K562 (cell line): Measurements from ENCODE around the gene TPX2. TPM values are rescaled to one million over a fixed set of nuclear protein-coding genes. Genes with fewer than 3 reads are reported as not detected.

Experiments used
- ATAC-seq: fragments of 200-7000 bp; cut with Tn5 transposase; 3 replicates; pipeline ENCODE4 v1.9.1; 2020; ENCODE audit warnings: moderate library complexity
- BruUV-seq: library from RNA; stranded (reverse); fragments of 400-500 nt; replicated peaks from 2 replicates; lab custom pipeline; 2021; lab: Mats Ljungman, UMichigan
- CTCF ChIA-PET: fragments of 300-600 bp; formaldehyde crosslinking; extraction: SDS; loops from one replicate; lab custom pipeline; 2021; ENCODE audit warnings: low intra/inter-chr PET ratio; lab: Yijun Ruan, JAX
- POLR2A ChIA-PET: fragments of 300-600, 350-650 bp; sonication (Branson Sonifier 250); formaldehyde crosslinking; extraction: SDS; loops from one replicate; lab custom pipeline; 2021; ENCODE audit warnings: antibody characterized with exemption, inconsistent platforms; lab: Yijun Ruan, JAX
- DNase-seq, 4 experiments: peaks; one replicate each; pipeline versions ENCODE4 v3.0.0 to v3.0.0-alpha.2; 2011 to 2018; ENCODE audit warnings: low spot score in 3 of 4, mixed read lengths in 3 of 4; ENCODE audit errors: extremely low read depth in 1 of 4
- FAIRE-seq: peaks from 2 replicates; lab custom pipeline; 2011; peaks lifted over from hg19 to GRCh38; lab: Jason Lieb, UNC
- H2AFZ ChIP-seq: 2 replicates; pipeline ENCODE4 v1.6.0; 2011; ENCODE audit warnings: low read depth, low read length, control low read depth, inconsistent platforms
- H3K27ac ChIP-seq: fragments of 200-600 bp; 3 replicates; pipeline ENCODE4 v1.8.0; 2011; ENCODE audit warnings: low read depth, mild to moderate bottlenecking, control low read depth, inconsistent platforms, low read length, moderate library complexity, mixed read lengths; ENCODE audit errors: extremely low read depth
- H3K27me3 ChIP-seq, 2 experiments: fragments of 300-600 bp in 1 of 2; 2 replicates in 1 of 2; 3 replicates in 1 of 2; pipeline versions ENCODE4 v1.6.0 to v1.8.0; 2011; ENCODE audit warnings: inconsistent platforms in 2 of 2, low read length in 2 of 2, mild to moderate bottlenecking in 1 of 2, mixed read lengths in 1 of 2, moderate library complexity in 1 of 2; ENCODE audit not compliant: control insufficient read depth in 2 of 2, insufficient read depth in 2 of 2
- H3K36me3 ChIP-seq: fragments of 300-600 bp; 3 replicates; pipeline ENCODE4 v1.8.0; 2011; ENCODE audit warnings: mild to moderate bottlenecking, low read length, inconsistent platforms; ENCODE audit not compliant: control insufficient read depth, insufficient read depth
- H3K4me1 ChIP-seq, 2 experiments: fragments of 200-600 bp in 1 of 2; replicated peaks in 1 of 2; 2 replicates in 1 of 2; 3 replicates in 1 of 2; pipeline versions ENCODE4 v1.5.1 to v1.8.0; 2011; ENCODE audit warnings: inconsistent platforms in 2 of 2, low read length in 2 of 2, mild to moderate bottlenecking in 1 of 2, mixed read lengths in 1 of 2, moderate library complexity in 1 of 2; ENCODE audit not compliant: control insufficient read depth in 2 of 2, insufficient read depth in 2 of 2
- H3K4me2 ChIP-seq: 2 replicates; pipeline ENCODE4 v1.6.1; 2011; ENCODE audit warnings: low read length, control low read depth, inconsistent platforms, mixed read lengths; ENCODE audit not compliant: insufficient read depth
- H3K4me3 ChIP-seq: fragments of 200-600 bp; sonication (generic), shearing (Covaris generic); 2 replicates; pipeline ENCODE4 v1.5.1; 2016; ENCODE audit warnings: control low read depth, inconsistent platforms
- H3K79me2 ChIP-seq: fragments of 200-600 bp; 3 replicates; pipeline ENCODE4 v1.8.0; 2011; ENCODE audit warnings: low read length, inconsistent platforms; ENCODE audit not compliant: control insufficient read depth, insufficient read depth
- H3K9ac ChIP-seq, 2 experiments: 2 replicates each; pipeline versions ENCODE4 v1.6.0 to v1.6.1; 2011; ENCODE audit warnings: low read depth in 2 of 2, low read length in 2 of 2, control low read depth in 1 of 2, inconsistent platforms in 1 of 2, mild to moderate bottlenecking in 1 of 2, mixed read lengths in 1 of 2; ENCODE audit not compliant: insufficient read depth in 1 of 2
- H3K9me1 ChIP-seq: one replicate; pipeline ENCODE4 v1.6.0; 2011; ENCODE audit warnings: inconsistent platforms, mild to moderate bottlenecking, low read length, moderate library complexity; ENCODE audit not compliant: control insufficient read depth, insufficient read depth
- H3K9me3 ChIP-seq: replicated peaks from 2 replicates; pipeline ENCODE4 v1.5.1; 2011; ENCODE audit warnings: low read depth, low read length, inconsistent platforms; ENCODE audit not compliant: control insufficient read depth, insufficient read depth
- H4K20me1 ChIP-seq: replicated peaks from 2 replicates; pipeline ENCODE4 v1.6.1; 2011; ENCODE audit warnings: low read length, inconsistent platforms, mixed read lengths; ENCODE audit not compliant: control insufficient read depth, insufficient read depth
- CHD2 ChIP-seq: IDR thresholded peaks from 2 replicates; pipeline ENCODE4 v1.6.1; 2011; ENCODE audit warnings: low read depth, low read length
- GTF2F1 ChIP-seq: IDR thresholded peaks from 2 replicates; pipeline ENCODE4 v1.6.1; 2011; ENCODE audit warnings: low read depth, low read length, improper control_type of control experiment
- KDM1A ChIP-seq, 2 experiments: fragments of 450-650 bp; IDR thresholded peaks; 2 replicates each; pipeline ENCODE4 v1.6.1; 2016; ENCODE audit warnings: mild to moderate bottlenecking in 2 of 2
- NR2C1 ChIP-seq, 2 experiments: fragments of 450-650 bp; IDR thresholded peaks; 2 replicates each; pipeline ENCODE4 v1.6.1; 2017; ENCODE audit warnings: mild to moderate bottlenecking in 2 of 2, antibody characterized with exemption in 1 of 2, inconsistent platforms in 1 of 2, missing compliant biosample characterization in 1 of 2, missing genetic modification characterization in 1 of 2
- NR4A1 ChIP-seq, 2 experiments: fragments of 250-450 bp in 1 of 2; fragments of 450-650 bp in 1 of 2; sonication (Bioruptor Pico) in 1 of 2; IDR thresholded peaks; 2 replicates each; pipeline versions ENCODE4 v1.4.0 to v1.6.1; 2016 to 2020; ENCODE audit warnings: mild to moderate bottlenecking in 2 of 2, missing compliant biosample characterization in 1 of 2, missing genetic modification characterization in 1 of 2, moderate library complexity in 1 of 2
- SAP30 ChIP-seq: fragments of 200-600 bp; sonication (generic); IDR thresholded peaks from 2 replicates; pipeline ENCODE4 v1.6.1; 2012; ENCODE audit warnings: borderline replicate concordance, low read depth, mild to moderate bottlenecking, moderate library complexity, low read length, control low read depth, inconsistent platforms; ENCODE audit not compliant: insufficient read depth, poor library complexity, severe bottlenecking
- SIN3A ChIP-seq, 2 experiments: fragments of 150-350 bp in 1 of 2; IDR thresholded peaks; 2 replicates each; pipeline ENCODE4 v1.6.1; 2011 to 2016; ENCODE audit warnings: borderline replicate concordance in 2 of 2, low read depth in 2 of 2, low read length in 2 of 2, mild to moderate bottlenecking in 2 of 2, moderate library complexity in 2 of 2; ENCODE audit not compliant: control insufficient read depth in 1 of 2
- TEAD1 ChIP-seq, 2 experiments: fragments of 450-650 bp in 1 of 2; sonication (generic) in 1 of 2; formaldehyde crosslinking; IDR thresholded peaks; 2 replicates each; pipeline versions ENCODE4 v1.4.0 to v1.8.0; 2020 to 2022; ENCODE audit warnings: mild to moderate bottlenecking in 2 of 2, missing genetic modification reagents in 1 of 2
- TEAD2 ChIP-seq: fragments of 450-650 bp; IDR thresholded peaks from 2 replicates; pipeline ENCODE4 v1.6.1; 2016; ENCODE audit warnings: missing genetic modification characterization, control low read depth, missing compliant biosample characterization
- THRAP3 ChIP-seq: fragments of 450-650 bp; IDR thresholded peaks from 2 replicates; pipeline ENCODE4 v1.6.1; 2016; ENCODE audit warnings: mild to moderate bottlenecking, inconsistent platforms, borderline replicate concordance
- ZNF76 ChIP-seq: fragments of 250-450 bp; sonication (Bioruptor Pico); IDR thresholded peaks from 2 replicates; pipeline ENCODE4 v1.4.0; 2020; ENCODE audit warnings: mild to moderate bottlenecking, moderate library complexity, borderline replicate concordance
- WGBS: fragments of 100-300 bp; shearing (Covaris generic); methylation state at CpG from one replicate; pipeline ENCODE4 v1.1.6; 2016; ENCODE audit warnings: low coverage, mixed read lengths; ENCODE audit not compliant: insufficient coverage; ENCODE audit errors: missing lambda C conversion rate; 5-methylcytosine and 5-hydroxymethylcytosine counted together
- in situ Hi-C: fragments of 300-500 bp; cut with MboI; formaldehyde crosslinking; loops from 4 replicates; pipeline ENCODE4 v1.15.0; 2018; ENCODE audit warnings: inconsistent platforms, mixed read lengths
- intact Hi-C: fragments of 100-400 bp; cut with micrococcal nuclease; formaldehyde crosslinking; loops from 2 replicates; pipeline ENCODE4 v1.14.2; 2022
- polyA plus RNA-seq, 8 experiments: library from polyadenylated mRNA; depleted of rRNA in 4 of 8; stranded (reverse) in 5 of 8; unstranded in 3 of 8; fragments of >200 nt; fragmentation: Nextera tagmentation in 2 of 8; fragmentation: Illumina TruSeq in 1 of 8; extraction: Ambion mirVana in 2 of 8; extraction: Trizol in 1 of 8; gene quantifications; 2 replicates each; pipeline versions ENCODE4 v1.2.1 to v1.2.3, GENCODE V29; 2011 to 2014; ENCODE audit warnings: inconsistent platforms in 1 of 8, missing spikeins in 1 of 8
- total RNA-seq, 7 experiments: library from RNA; depleted of rRNA in 6 of 7; stranded (reverse); fragments of >200 nt in 6 of 7; fragmentation: Illumina TruSeq in 2 of 7; extraction: Trizol in 2 of 7; gene quantifications; 2 replicates each; pipeline versions ENCODE4 v1.2.1 to v1.2.3, GENCODE V29; 2011 to 2021; ENCODE audit warnings: low replicate concordance in 1 of 7
- TF ChIP-seq, protein P1 (sequence below): fragments of 450-650 bp; formaldehyde crosslinking; IDR thresholded peaks from 2 replicates; pipeline ENCODE4 v1.4.0; 2020; ENCODE audit warnings: mild to moderate bottlenecking, moderate library complexity
- TF ChIP-seq, protein P2 (sequence below): fragments of 450-650 bp; IDR thresholded peaks from 2 replicates; pipeline ENCODE4 v1.6.1; 2017; ENCODE audit warnings: antibody characterized with exemption, mild to moderate bottlenecking

TPX2 gene
- total and polyA plus RNA-seq, 9 of the 15 experiments (the other 6 are each of a cell fraction or from before 2014, with no cell fraction given), result 48.0 to 241 (median 133) TPM

DNA sequence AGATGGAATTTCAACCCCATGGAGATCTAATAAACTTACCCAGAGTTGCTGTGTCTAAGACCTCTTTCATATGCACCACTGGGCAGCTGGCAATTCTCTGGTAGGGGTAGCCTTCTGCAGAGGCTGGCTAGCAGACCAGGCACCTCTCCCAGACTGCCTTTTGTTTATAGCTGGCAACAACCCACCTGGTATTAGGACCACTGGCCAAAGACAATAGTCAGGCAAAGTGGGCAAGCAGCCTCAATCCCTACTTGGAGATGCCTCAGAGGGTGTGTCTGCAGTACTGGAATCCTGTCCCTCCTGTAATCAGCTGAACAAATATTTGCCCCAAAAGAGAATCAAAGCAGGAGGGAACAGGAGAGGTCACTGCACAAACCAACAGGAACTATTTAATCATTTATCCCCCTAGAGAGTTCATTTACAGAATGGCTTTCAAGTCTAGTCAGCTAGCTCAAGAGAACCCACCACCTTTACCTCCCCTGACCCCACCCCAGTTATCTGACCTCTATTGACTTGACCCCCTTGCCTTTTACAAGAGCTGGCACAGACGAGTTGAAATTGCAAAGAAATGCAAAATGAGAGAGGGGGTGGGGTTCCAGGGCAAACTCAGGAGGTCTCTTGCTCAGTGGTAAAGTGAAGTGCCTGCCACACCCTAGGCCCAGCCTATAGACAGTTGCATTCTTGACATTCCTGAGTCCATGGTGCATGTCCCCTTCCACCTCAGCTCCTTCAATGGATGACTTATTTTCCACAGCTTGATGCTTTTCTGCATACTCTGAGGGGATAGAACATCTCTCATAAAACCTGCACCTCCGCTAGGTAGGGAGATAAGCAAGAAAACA is 19.2 kb upstream of the TPX2 start:
- FAIRE-seq (no peak), ATAC-seq (no peak), DNase-seq (peak in 2 of 4 experiments; percentile 15 to 38)
- CTCF ChIA-PET, result no interaction called here
- BruUV-seq, result no TSS peak
- Histone ChIP-seq H4K20me1 (peaks cover 10% of the 10 kb centered on the region), H3K4me1 (peaks cover 28 to 29% of the 10 kb centered on the region in 2 experiments; a peak in 4 of 5 replicates), H3K27ac (peak overlapping the region; percentile 92; the same call in 2 of the 3 replicates), H3K4me3 (peak overlapping the region; percentile 88), H3K27me3 (no peaks in the 10 kb centered on the region), H2AFZ (no peak overlapping the region), H3K79me2 (peaks cover 85% of the 10 kb centered on the region), H3K36me3 (peaks cover 67% of the 10 kb centered on the region), H3K9me1 (no peaks in the 10 kb centered on the region), H3K4me2 (peak overlapping the region; percentile 95), H3K9me3 (no peaks in the 10 kb centered on the region), H3K9ac (peak overlapping the region; percentile 92 to 94; a peak in 3 of 4 replicates)
- POLR2A ChIA-PET, result interaction anchor here (0.6 to 2.8 kb wide), 10 partner anchors 9 to 145 kb away, joined by 3 to 21 read pairs (median 4); no protein-coding TSS in a partner anchor
- WGBS, result 3% methylated on average over 2 of the region's 2 CpGs
- intact Hi-C loops, result loop anchor here (2.0 kb wide), 1 partner anchor 13 kb away; no protein-coding TSS in a partner anchor
- in situ Hi-C loops, result loop anchor here (10.0 kb wide), 1 partner anchor 55 kb away; no protein-coding TSS in a partner anchor
- TF ChIP-seq KDM1A (IDR thresholded peaks at IDR 0.05), result peak in 1 of 2 experiments; percentile 25; a peak in 1 of 4 replicates
- TF ChIP-seq NR2C1 (IDR thresholded peaks at IDR 0.05), result no peak
- TF ChIP-seq NR2C1 (tag; IDR thresholded peaks at IDR 0.05), result no peak
- 0 out of 2 replicates have a peak, but pooled peaks have one; percentile 39 for TF ChIP-seq THRAP3
- TF ChIP-seq, protein P1, sequence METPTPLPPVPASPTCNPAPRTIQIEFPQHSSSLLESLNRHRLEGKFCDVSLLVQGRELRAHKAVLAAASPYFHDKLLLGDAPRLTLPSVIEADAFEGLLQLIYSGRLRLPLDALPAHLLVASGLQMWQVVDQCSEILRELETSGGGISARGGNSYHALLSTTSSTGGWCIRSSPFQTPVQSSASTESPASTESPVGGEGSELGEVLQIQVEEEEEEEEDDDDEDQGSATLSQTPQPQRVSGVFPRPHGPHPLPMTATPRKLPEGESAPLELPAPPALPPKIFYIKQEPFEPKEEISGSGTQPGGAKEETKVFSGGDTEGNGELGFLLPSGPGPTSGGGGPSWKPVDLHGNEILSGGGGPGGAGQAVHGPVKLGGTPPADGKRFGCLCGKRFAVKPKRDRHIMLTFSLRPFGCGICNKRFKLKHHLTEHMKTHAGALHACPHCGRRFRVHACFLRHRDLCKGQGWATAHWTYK (CRISPR knock-in tag), result 0 out of 2 replicates have a peak, but pooled peaks have one; percentile 24
- no peak for TF ChIP-seq CHD2
- TF ChIP-seq NR4A1 (CRISPR knock-in tag; IDR thresholded peaks at IDR 0.05), result no peak
- peak; percentile 67; the same call in 1 of the 2 replicates for TF ChIP-seq NR4A1 (tag; IDR thresholded peaks at IDR 0.05)
- TF ChIP-seq, protein P2, sequence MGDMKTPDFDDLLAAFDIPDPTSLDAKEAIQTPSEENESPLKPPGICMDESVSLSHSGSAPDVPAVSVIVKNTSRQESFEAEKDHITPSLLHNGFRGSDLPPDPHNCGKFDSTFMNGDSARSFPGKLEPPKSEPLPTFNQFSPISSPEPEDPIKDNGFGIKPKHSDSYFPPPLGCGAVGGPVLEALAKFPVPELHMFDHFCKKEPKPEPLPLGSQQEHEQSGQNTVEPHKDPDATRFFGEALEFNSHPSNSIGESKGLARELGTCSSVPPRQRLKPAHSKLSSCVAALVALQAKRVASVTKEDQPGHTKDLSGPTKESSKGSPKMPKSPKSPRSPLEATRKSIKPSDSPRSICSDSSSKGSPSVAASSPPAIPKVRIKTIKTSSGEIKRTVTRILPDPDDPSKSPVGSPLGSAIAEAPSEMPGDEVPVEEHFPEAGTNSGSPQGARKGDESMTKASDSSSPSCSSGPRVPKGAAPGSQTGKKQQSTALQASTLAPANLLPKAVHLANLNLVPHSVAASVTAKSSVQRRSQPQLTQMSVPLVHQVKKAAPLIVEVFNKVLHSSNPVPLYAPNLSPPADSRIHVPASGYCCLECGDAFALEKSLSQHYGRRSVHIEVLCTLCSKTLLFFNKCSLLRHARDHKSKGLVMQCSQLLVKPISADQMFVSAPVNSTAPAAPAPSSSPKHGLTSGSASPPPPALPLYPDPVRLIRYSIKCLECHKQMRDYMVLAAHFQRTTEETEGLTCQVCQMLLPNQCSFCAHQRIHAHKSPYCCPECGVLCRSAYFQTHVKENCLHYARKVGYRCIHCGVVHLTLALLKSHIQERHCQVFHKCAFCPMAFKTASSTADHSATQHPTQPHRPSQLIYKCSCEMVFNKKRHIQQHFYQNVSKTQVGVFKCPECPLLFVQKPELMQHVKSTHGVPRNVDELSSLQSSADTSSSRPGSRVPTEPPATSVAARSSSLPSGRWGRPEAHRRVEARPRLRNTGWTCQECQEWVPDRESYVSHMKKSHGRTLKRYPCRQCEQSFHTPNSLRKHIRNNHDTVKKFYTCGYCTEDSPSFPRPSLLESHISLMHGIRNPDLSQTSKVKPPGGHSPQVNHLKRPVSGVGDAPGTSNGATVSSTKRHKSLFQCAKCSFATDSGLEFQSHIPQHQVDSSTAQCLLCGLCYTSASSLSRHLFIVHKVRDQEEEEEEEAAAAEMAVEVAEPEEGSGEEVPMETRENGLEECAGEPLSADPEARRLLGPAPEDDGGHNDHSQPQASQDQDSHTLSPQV, result peak; percentile 61; the same call in 1 of the 2 replicates
- no peak for TF ChIP-seq GTF2F1
- TF ChIP-seq TEAD2 (tag), result peak; percentile 75; the same call in 1 of the 2 replicates
- peak; percentile 26 for TF ChIP-seq SAP30
- peak; percentile 47 to 96; a peak in 3 of 4 replicates for TF ChIP-seq TEAD1 (CRISPR knock-in tag; IDR thresholded peaks at IDR 0.05)
- peak; percentile 7 to 15; a peak in 1 of 4 replicates for TF ChIP-seq SIN3A (IDR thresholded peaks at IDR 0.05; ENCODE audit: borderline replicate concordance in 2 of 2, control insufficient read depth in 1 of 2, low read depth in 2 of 2, low read length in 2 of 2)
- TF ChIP-seq ZNF76 (CRISPR knock-in tag), result 0 out of 2 replicates have a peak, but pooled peaks have one; percentile 16
